Transverse colon (tissue), 4 donors: ENCODE data around the gene TMEM235.

Source experiments
- CTCF ChIP-seq, 5 experiments: fragments of 200-600 bp in 3 of 5; fragments of 450-650 bp in 2 of 5; sonication (generic) in 3 of 5; IDR thresholded peaks; 1 replicate in 2 of 5; 2 replicates in 3 of 5; pipeline ENCODE4 v1.5.1; 2016 to 2017; ENCODE audit warnings: antibody characterized with exemption in 5 of 5, inconsistent platforms in 3 of 5, mild to moderate bottlenecking in 2 of 5, moderate library complexity in 1 of 5
- EP300 ChIP-seq: sonication (generic); formaldehyde crosslinking; IDR thresholded peaks from one replicate; pipeline ENCODE4 v1.6.1; 2017; ENCODE audit warnings: antibody characterized with exemption, low read depth
- POLR2A ChIP-seq: fragments of 450-650 bp; IDR thresholded peaks from one replicate; pipeline ENCODE4 v1.6.1; 2016; ENCODE audit warnings: antibody characterized with exemption, mild to moderate bottlenecking, moderate library complexity
- POLR2AphosphoS5 ChIP-seq, 3 donors: sonication (generic); formaldehyde crosslinking; IDR thresholded peaks; one replicate each; pipeline ENCODE4 v1.6.1; 2016; ENCODE audit warnings: antibody characterized with exemption in 3 of 3

- TF ChIP-seq CTCF (IDR thresholded peaks at IDR 0.05): no peak
- TF ChIP-seq POLR2A: no peak
- TF ChIP-seq EP300: no peak
- TF ChIP-seq POLR2AphosphoS5 (IDR thresholded peaks at IDR 0.05): no peak
Observed at GRCh38 chr17:78231991-78232858, 794 bp downstream of the TMEM235 start.
